ENCODE data around the gene MMD2.
A peak's percentile ranks its signal among the peaks of the same experiment; 100 is the strongest.
"Not testable (repeated sequence)": the region's sequence is repeated elsewhere in the genome, so short reads cannot be mapped to it uniquely, and the experiment has no call there.

MMD2 gene

DNA sequence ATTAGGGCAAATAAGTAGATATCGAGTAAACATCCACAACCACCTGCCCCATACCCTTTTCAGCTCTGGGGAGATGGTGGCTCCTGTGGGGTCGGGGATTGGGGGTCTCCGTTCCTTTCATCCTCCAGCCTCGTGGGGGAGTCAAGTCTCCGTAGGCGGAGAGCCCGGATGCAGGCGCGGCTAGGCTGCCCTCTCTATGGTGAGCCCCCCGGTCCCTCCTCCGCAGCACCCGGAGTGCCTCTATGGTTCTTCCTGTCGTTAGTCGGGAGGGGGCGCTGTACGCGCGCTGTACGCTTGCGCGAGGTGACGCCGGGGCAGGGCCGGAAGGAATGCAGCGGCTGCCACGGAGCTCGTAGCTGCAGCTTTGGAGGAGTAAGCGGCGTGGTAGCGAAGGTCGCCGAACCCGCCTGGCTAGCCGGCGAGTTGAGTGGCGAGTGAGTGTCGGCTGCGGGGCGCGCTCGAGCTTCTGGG, 14.8 kb upstream of the MMD2 start:
- TF ChIP-seq, protein P1, sequence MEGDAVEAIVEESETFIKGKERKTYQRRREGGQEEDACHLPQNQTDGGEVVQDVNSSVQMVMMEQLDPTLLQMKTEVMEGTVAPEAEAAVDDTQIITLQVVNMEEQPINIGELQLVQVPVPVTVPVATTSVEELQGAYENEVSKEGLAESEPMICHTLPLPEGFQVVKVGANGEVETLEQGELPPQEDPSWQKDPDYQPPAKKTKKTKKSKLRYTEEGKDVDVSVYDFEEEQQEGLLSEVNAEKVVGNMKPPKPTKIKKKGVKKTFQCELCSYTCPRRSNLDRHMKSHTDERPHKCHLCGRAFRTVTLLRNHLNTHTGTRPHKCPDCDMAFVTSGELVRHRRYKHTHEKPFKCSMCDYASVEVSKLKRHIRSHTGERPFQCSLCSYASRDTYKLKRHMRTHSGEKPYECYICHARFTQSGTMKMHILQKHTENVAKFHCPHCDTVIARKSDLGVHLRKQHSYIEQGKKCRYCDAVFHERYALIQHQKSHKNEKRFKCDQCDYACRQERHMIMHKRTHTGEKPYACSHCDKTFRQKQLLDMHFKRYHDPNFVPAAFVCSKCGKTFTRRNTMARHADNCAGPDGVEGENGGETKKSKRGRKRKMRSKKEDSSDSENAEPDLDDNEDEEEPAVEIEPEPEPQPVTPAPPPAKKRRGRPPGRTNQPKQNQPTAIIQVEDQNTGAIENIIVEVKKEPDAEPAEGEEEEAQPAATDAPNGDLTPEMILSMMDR (IDR thresholded peaks at IDR 0.05; ENCODE audit: unreplicated experiment in 3 of 3), result peak; percentile 77 to 88 (median 87)
- no peaks in the 10 kb centered on the region for H3K27me3 Mint-ChIP-seq (ENCODE audit: low read depth)
- H3K9me3 Mint-ChIP-seq, result no peaks in the 10 kb centered on the region
- H3K4me1 Mint-ChIP-seq, result peaks cover 11% of the 10 kb centered on the region
- H3K4me3 Mint-ChIP-seq, result peak overlapping the region; percentile 96 to 99 (median 98)
- H3K36me3 Mint-ChIP-seq (ENCODE audit: low read depth), result peaks cover 22% of the 10 kb centered on the region
- peak overlapping the region; percentile 91 to 97 (median 92) for H3K27ac Mint-ChIP-seq

DNA sequence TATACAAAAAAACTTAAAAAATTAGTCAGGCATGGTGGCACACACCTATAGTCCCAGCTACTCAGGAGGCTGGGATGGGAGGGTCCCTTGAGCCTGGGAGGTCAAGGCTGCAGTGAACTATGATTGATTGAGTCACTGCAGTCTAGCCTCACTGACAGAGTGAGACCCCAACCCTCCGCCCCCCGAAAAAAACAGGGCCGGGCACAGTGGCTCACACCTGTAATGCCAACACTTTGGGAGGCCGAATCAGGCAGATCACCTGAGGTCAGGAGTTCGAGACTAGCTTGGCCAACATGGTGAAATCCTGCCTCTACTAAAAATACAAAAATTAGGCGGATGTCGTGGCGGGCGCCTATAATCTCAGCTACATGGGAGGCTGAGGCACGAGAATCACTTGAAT, 13.5 kb upstream of the MMD2 start:
- Mint-ChIP-seq H3K4me1 (peaks cover 11% of the 10 kb centered on the region), H3K4me3 (peak overlapping the region in 1 of 3 experiments; percentile 16), H3K36me3 (ENCODE audit: low read depth) (peaks cover 14% of the 10 kb centered on the region)
- not testable (repeated sequence) for H3K9me3 Mint-ChIP-seq; H3K27ac Mint-ChIP-seq; H3K27me3 Mint-ChIP-seq (ENCODE audit: low read depth)

DNA sequence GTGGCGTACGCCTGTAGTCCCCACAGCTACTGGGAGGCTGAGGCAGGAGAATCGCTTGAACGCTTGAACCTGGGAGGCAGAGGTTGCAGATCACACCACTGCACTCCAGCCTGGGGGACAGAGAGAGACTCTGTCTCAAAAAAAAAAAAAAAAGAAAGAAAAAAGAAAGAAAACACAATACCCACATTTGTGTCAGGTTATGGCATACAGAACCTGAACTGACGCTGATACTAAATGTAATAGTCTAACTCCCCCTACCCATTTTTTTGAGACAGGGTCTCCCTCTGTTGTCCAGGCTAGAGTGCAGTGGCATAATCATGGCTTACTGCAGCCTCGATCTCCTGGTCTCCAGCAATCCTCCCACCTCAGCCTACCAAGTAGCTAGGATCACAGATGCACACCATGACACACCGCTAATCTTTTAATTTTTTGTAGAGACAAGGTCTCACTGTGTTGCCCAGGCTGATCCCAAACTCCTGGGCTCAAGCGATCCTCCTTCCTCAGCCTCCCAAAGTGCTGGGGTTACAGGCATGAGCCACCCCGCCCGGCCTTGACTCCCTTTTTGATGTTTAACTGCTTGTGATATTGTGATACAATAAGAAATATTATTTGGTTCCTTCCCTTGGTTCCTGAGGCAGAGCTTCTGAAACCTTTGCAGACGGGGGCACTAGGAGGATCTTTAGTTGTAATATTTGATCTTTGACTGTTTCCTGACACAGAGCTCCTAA, 6.5 kb upstream of the MMD2 start:
- Mint-ChIP-seq H3K27ac (no peak overlapping the region), H3K4me1 (no peaks in the 10 kb centered on the region), H3K36me3 (ENCODE audit: low read depth) (no peaks in the 10 kb centered on the region), H3K9me3 (no peaks in the 10 kb centered on the region), H3K4me3 (no peak overlapping the region), H3K27me3 (ENCODE audit: low read depth) (peaks cover 38% of the 10 kb centered on the region)
- TF ChIP-seq, protein P1 (IDR thresholded peaks at IDR 0.05; ENCODE audit: unreplicated experiment in 3 of 3), result no peak

DNA sequence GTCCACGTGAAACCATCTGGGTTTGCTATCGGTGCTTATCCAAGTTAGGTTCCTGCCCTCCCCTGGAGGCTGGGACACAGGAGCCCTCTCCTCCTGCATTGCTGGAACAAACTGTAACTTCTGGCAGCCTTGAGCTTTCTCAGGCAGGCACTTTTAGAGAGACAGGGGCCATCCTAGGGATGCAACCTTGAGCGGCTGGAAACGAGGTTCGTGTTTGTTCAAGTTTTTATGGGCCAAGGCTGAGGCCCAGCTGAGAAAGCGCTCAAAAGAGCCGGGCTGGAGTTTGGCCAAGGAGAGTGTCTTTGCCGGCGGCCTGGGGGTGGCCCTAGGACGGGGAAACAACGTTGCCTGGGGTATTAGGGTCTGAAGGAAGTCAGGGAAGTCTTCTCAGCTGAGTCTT, 5.5 kb upstream of the MMD2 start:
- TF ChIP-seq, protein P1 (IDR thresholded peaks at IDR 0.05; ENCODE audit: unreplicated experiment in 3 of 3), result no peak
- H3K9me3 Mint-ChIP-seq, result no peaks in the 10 kb centered on the region
- no peak overlapping the region for H3K27ac Mint-ChIP-seq
- no peaks in the 10 kb centered on the region for H3K4me1 Mint-ChIP-seq
- no peaks in the 10 kb centered on the region for H3K36me3 Mint-ChIP-seq (ENCODE audit: low read depth)
- H3K4me3 Mint-ChIP-seq, result no peak overlapping the region
- H3K27me3 Mint-ChIP-seq (ENCODE audit: low read depth), result peaks cover 42% of the 10 kb centered on the region

DNA sequence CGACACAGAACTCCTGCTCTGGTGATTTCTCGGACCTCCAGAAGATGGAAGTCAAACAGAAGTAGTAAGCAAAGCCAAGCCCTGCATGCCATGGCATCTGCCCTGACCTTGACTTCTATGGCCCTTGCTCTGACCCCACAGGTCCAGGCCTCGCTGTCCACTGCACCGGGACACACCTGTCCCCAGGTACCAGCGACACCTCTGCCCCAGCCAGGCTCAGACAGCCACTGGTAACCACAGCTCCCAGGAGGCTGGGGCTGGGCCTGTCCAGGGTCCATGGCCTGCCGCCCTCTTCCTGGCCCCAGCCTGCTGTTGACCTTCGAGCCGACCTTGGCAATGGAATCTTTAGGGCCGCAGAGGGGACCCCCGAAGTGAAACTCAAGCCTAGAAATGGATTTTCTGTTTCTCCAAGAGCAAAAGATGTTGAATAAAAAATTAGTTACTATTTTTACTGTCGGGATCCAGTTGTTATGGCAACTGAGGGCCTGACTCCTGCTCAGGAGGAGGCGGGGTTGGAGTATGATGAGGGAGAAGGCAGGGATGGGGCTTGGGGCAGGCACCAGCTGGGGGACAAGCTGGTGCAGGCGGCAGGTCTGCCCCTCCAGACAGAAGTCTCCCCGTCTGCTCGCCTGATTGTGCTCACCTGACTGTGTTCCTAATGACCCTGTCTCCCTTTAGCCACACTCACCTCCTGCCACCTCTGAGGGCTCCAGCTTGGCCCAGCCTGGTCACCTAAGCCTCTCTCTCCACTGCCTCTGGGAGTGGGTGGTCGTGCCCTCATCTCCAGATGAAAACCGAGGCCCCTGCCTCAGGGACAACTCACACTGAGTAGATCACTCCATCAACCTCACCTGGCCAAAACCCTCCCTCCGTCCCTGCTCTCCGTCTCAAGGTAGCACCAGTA, 4.1 kb upstream of the MMD2 start:
- H3K27ac Mint-ChIP-seq, result no peak overlapping the region
- no peaks in the 10 kb centered on the region for H3K36me3 Mint-ChIP-seq (ENCODE audit: low read depth)
- H3K4me3 Mint-ChIP-seq, result no peak overlapping the region
- TF ChIP-seq, protein P1 (IDR thresholded peaks at IDR 0.05; ENCODE audit: unreplicated experiment in 3 of 3), result no peak
- no peaks in the 10 kb centered on the region for H3K9me3 Mint-ChIP-seq
- peaks cover 47% of the 10 kb centered on the region for H3K27me3 Mint-ChIP-seq (ENCODE audit: low read depth)
- H3K4me1 Mint-ChIP-seq, result peaks cover 5% of the 10 kb centered on the region

DNA sequence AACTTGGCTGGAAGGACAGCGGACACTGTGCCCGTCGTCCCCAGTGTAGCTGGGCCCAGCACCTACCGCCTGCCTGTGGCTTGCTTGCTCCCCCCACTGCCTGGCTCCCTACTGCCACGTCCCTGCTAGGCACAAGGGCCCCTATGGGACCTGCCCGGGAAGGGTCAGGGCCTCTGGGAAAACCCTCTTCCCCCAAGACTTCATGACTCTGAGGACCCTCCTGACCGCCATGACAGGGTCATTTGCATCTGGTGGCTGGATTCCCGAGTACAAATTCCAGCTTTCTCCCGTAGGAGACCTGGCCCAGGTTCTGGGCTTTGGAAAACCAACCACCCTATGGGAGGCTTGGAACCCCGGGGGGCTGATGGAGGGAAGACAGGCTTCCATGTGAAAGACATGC, 1.4 kb upstream of the MMD2 start:
- Mint-ChIP-seq H3K4me1 (peaks cover 6% of the 10 kb centered on the region), H3K27ac (no peak overlapping the region), H3K27me3 (ENCODE audit: low read depth) (peaks cover 68% of the 10 kb centered on the region), H3K36me3 (ENCODE audit: low read depth) (no peaks in the 10 kb centered on the region), H3K4me3 (peak overlapping the region in 2 of 3 experiments; percentile 47 to 70), H3K9me3 (no peaks in the 10 kb centered on the region)
- TF ChIP-seq, protein P1 (IDR thresholded peaks at IDR 0.05; ENCODE audit: unreplicated experiment in 3 of 3), result no peak

Data from nephron (organoid).